Keratinocyte (primary cell): ENCODE data around the gene ADAM19.

Source experiments
- CTCF ChIP-seq, 3 experiments: IDR thresholded peaks in 1 of 3; conservative IDR thresholded peaks in 1 of 3; optimal IDR thresholded peaks in 1 of 3; 2 replicates in 2 of 3; 3 replicates in 1 of 3; pipeline versions ENCODE3 to v1.5.1; 2011; ENCODE audit warnings: low read length in 3 of 3, mild to moderate bottlenecking in 3 of 3, moderate library complexity in 2 of 3, control low read depth in 1 of 3, inconsistent platforms in 1 of 3; ENCODE audit not compliant: insufficient read depth in 2 of 3; ENCODE audit errors: extremely low read depth in 1 of 3
- EZH2 ChIP-seq: IDR thresholded peaks from one replicate; pipeline ENCODE4 v1.6.1; 2012; ENCODE audit warnings: inconsistent platforms, mild to moderate bottlenecking, low read length, moderate library complexity

GRCh38 chr5:157491471-157491995, 84.0 kb downstream of the ADAM19 start:
- TF ChIP-seq CTCF (optimal IDR thresholded peaks at IDR 0.05 in 1 of 3, IDR thresholded peaks at IDR 0.05 in 1 of 3, conservative IDR thresholded peaks at IDR 0.05 in 1 of 3; ENCODE audit: extremely low read depth in 1 of 3, insufficient read depth in 2 of 3, low read length in 3 of 3) = no peak
- no peak for TF ChIP-seq EZH2
